ENCODE results near the gene CSF2.

The CSF2 gene

DNA sequence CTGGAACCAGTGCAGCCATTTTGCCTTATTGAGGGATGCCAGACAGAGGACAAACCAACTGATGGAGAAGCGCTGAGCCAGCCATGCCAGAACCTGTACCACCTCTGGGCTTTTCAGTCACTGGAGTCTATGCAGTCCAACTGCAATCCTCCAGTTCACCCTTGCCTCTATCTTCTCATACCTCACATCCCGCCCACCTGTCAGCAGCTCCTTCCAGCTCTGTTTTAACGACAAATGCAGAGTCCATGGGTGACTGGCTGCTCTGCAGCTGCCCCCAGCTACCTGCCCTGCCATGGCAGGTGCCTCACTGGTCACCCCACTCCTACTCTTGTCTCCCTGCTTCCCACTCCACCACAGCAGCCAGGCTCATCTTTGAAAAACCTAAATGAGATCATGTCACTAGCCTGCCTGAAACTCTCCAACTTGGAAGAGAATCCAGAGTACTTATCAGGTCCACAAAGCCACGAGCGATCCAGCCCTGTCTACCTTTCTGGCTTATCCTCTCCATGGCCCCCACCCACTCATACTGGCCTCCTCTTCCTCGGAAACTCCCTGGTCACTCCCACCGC lies 48.1 kb upstream of the CSF2 start:
- Histone ChIP-seq H3F3A (ENCODE audit: control insufficient read depth, insufficient read depth) (no peaks in the 10 kb centered on the region), H3K79me2 (ENCODE audit: control insufficient read depth, low read length) (no peaks in the 10 kb centered on the region), H3K4me3 (ENCODE audit: low read length) (no peak overlapping the region), H3K36me3 (ENCODE audit: control insufficient read depth, low read length) (no peaks in the 10 kb centered on the region), H4K20me1 (ENCODE audit: control insufficient read depth, insufficient read depth, low read depth, low read length) (no peaks in the 10 kb centered on the region), H3K4me1 (ENCODE audit: control insufficient read depth, low read length) (peaks cover 8% of the 10 kb centered on the region), H3K27me3 (ENCODE audit: control insufficient read depth, low read length) (peaks cover 10% of the 10 kb centered on the region), H3K4me2 (ENCODE audit: low read length) (no peak overlapping the region), H3K27ac (ENCODE audit: low read depth, low read length) (no peak overlapping the region), H3K9me3 (ENCODE audit: control insufficient read depth, insufficient read depth, low read length) (no peaks in the 10 kb centered on the region), H3K9me2 (replicated peaks; ENCODE audit: control insufficient read depth, low read length) (no peaks in the 10 kb centered on the region)
- TF ChIP-seq EZH2phosphoT487 (IDR thresholded peaks at IDR 0.05; ENCODE audit: borderline replicate concordance, low read length) = no peak
- TF ChIP-seq, protein P1, sequence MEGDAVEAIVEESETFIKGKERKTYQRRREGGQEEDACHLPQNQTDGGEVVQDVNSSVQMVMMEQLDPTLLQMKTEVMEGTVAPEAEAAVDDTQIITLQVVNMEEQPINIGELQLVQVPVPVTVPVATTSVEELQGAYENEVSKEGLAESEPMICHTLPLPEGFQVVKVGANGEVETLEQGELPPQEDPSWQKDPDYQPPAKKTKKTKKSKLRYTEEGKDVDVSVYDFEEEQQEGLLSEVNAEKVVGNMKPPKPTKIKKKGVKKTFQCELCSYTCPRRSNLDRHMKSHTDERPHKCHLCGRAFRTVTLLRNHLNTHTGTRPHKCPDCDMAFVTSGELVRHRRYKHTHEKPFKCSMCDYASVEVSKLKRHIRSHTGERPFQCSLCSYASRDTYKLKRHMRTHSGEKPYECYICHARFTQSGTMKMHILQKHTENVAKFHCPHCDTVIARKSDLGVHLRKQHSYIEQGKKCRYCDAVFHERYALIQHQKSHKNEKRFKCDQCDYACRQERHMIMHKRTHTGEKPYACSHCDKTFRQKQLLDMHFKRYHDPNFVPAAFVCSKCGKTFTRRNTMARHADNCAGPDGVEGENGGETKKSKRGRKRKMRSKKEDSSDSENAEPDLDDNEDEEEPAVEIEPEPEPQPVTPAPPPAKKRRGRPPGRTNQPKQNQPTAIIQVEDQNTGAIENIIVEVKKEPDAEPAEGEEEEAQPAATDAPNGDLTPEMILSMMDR (IDR thresholded peaks at IDR 0.05; ENCODE audit: low read depth, low read length, poor library complexity, severe bottlenecking) = no peak

DNA sequence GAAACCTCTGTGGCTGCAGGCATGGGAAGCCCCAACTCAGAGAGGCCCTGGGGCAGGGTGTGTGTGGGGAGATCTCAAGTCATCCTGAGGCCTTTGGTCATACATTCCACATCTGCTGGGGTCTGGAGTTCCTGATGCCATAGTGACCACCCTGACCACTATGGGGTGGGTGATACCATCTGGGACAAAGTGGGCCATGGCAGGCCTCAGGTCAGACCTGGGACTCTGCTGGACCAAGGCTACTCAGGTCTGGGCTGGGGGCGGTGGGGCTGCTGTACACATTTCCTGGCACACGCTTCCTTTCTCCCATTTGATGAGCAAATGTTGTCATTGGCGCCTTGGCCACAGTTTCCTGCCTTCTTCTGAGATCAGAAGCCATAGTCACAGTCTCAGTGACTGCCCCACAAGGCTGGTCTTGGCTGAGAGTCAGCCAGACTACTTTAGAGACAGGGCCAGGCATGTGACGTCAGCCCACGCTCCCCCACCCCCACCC lies 47.0 kb upstream of the CSF2 start:
- no peaks in the 10 kb centered on the region for H3F3A ChIP-seq (ENCODE audit: control insufficient read depth, insufficient read depth)
- no peak overlapping the region for H3K4me2 ChIP-seq (ENCODE audit: low read length)
- no peak overlapping the region for H3K27ac ChIP-seq (ENCODE audit: low read depth, low read length)
- no peaks in the 10 kb centered on the region for H3K79me2 ChIP-seq (ENCODE audit: control insufficient read depth, low read length)
- H3K9me3 ChIP-seq (ENCODE audit: control insufficient read depth, insufficient read depth, low read length) = no peaks in the 10 kb centered on the region
- H4K20me1 ChIP-seq (ENCODE audit: control insufficient read depth, insufficient read depth, low read depth, low read length) = no peaks in the 10 kb centered on the region
- no peaks in the 10 kb centered on the region for H3K36me3 ChIP-seq (ENCODE audit: control insufficient read depth, low read length)
- TF ChIP-seq, protein P1 (IDR thresholded peaks at IDR 0.05; ENCODE audit: low read depth, low read length, poor library complexity, severe bottlenecking) = no peak
- no peak for TF ChIP-seq EZH2phosphoT487 (IDR thresholded peaks at IDR 0.05; ENCODE audit: borderline replicate concordance, low read length)
- H3K4me3 ChIP-seq (ENCODE audit: low read length) = no peak overlapping the region
- no peaks in the 10 kb centered on the region for H3K9me2 ChIP-seq (replicated peaks; ENCODE audit: control insufficient read depth, low read length)
- H3K27me3 ChIP-seq (ENCODE audit: control insufficient read depth, low read length) = peaks cover 15% of the 10 kb centered on the region
- H3K4me1 ChIP-seq (ENCODE audit: control insufficient read depth, low read length) = no peaks in the 10 kb centered on the region

DNA sequence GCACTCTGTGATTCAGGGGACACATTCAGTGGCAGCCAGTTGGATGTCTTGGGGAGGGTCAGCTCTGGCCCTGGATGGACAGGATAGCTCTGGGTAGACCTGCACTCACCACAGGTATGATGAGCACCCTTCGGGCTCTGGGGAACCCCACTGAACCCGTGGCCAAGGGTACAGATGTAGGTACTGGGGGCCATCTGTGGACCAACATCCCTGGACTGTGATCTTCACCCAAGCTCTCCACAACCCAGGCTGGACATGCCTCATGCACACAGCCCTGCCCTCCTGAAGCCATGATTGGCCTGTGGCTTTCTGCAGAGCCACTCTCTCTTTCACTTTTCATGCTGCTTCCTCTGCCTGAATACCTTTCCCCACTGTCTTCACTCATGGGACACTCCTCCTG lies 46.6 kb upstream of the CSF2 start:
- Histone ChIP-seq H3K27ac (ENCODE audit: low read depth, low read length) (no peak overlapping the region), H3K9me2 (replicated peaks; ENCODE audit: control insufficient read depth, low read length) (no peaks in the 10 kb centered on the region), H4K20me1 (ENCODE audit: control insufficient read depth, insufficient read depth, low read depth, low read length) (no peaks in the 10 kb centered on the region), H3K4me1 (ENCODE audit: control insufficient read depth, low read length) (no peaks in the 10 kb centered on the region), H3F3A (ENCODE audit: control insufficient read depth, insufficient read depth) (no peaks in the 10 kb centered on the region), H3K36me3 (ENCODE audit: control insufficient read depth, low read length) (no peaks in the 10 kb centered on the region), H3K79me2 (ENCODE audit: control insufficient read depth, low read length) (no peaks in the 10 kb centered on the region), H3K27me3 (ENCODE audit: control insufficient read depth, low read length) (peaks cover 17% of the 10 kb centered on the region), H3K4me2 (ENCODE audit: low read length) (no peak overlapping the region), H3K4me3 (ENCODE audit: low read length) (no peak overlapping the region), H3K9me3 (ENCODE audit: control insufficient read depth, insufficient read depth, low read length) (no peaks in the 10 kb centered on the region)
- TF ChIP-seq, protein P1 (IDR thresholded peaks at IDR 0.05; ENCODE audit: low read depth, low read length, poor library complexity, severe bottlenecking) = no peak
- no peak for TF ChIP-seq EZH2phosphoT487 (IDR thresholded peaks at IDR 0.05; ENCODE audit: borderline replicate concordance, low read length)

Measured in DOHH2 (cell line).